ENCODE data around the gene HDLBP.

DNA sequence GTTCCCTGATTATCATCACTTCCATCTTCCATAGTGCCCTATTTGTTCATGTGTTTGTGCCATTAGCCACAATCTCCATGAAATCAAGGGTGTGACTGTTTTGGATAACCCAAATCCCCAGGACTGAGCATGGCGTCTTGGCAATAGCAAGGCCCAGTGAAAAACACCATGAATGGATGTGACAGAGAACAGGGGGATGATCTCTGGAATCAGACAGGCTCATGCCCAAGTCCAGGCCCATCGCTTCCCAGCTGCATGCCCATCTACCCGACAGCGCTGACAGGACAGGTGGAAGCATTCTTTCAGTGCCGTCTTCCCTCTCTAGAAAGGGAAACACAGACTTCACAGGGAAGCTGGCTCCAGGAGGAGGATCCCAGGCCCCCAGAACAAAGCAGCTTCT is 50.0 kb downstream of the HDLBP start:
- TF ChIP-seq, protein P1, sequence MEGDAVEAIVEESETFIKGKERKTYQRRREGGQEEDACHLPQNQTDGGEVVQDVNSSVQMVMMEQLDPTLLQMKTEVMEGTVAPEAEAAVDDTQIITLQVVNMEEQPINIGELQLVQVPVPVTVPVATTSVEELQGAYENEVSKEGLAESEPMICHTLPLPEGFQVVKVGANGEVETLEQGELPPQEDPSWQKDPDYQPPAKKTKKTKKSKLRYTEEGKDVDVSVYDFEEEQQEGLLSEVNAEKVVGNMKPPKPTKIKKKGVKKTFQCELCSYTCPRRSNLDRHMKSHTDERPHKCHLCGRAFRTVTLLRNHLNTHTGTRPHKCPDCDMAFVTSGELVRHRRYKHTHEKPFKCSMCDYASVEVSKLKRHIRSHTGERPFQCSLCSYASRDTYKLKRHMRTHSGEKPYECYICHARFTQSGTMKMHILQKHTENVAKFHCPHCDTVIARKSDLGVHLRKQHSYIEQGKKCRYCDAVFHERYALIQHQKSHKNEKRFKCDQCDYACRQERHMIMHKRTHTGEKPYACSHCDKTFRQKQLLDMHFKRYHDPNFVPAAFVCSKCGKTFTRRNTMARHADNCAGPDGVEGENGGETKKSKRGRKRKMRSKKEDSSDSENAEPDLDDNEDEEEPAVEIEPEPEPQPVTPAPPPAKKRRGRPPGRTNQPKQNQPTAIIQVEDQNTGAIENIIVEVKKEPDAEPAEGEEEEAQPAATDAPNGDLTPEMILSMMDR (conservative IDR thresholded peaks at IDR 0.05; ENCODE audit: low read depth, low read length) = no peak
- TF ChIP-seq FOS (IDR thresholded peaks at IDR 0.05; ENCODE audit: low read depth, low read length) = no peak
- no peak for TF ChIP-seq CHD1 (IDR thresholded peaks at IDR 0.05; ENCODE audit: low read depth, low read length)
- TF ChIP-seq RAD21 (IDR thresholded peaks at IDR 0.05; ENCODE audit: low read length) = no peak
- TF ChIP-seq POLR2A (IDR thresholded peaks at IDR 0.05; ENCODE audit: low read depth, low read length) = no peak
- TF ChIP-seq BHLHE40 (IDR thresholded peaks at IDR 0.05; ENCODE audit: low read depth, low read length) = no peak
- TF ChIP-seq NFE2L2 (IDR thresholded peaks at IDR 0.05; ENCODE audit: low read depth, low read length) = no peak
- TF ChIP-seq MXI1 (IDR thresholded peaks at IDR 0.05; ENCODE audit: borderline replicate concordance, low read depth, low read length) = no peak
- TF ChIP-seq RCOR1 (IDR thresholded peaks at IDR 0.05; ENCODE audit: insufficient replicate concordance, low read length) = no peak
- no peak for TF ChIP-seq CEBPB (IDR thresholded peaks at IDR 0.05; ENCODE audit: low read depth, low read length)
- TF ChIP-seq, protein P2, sequence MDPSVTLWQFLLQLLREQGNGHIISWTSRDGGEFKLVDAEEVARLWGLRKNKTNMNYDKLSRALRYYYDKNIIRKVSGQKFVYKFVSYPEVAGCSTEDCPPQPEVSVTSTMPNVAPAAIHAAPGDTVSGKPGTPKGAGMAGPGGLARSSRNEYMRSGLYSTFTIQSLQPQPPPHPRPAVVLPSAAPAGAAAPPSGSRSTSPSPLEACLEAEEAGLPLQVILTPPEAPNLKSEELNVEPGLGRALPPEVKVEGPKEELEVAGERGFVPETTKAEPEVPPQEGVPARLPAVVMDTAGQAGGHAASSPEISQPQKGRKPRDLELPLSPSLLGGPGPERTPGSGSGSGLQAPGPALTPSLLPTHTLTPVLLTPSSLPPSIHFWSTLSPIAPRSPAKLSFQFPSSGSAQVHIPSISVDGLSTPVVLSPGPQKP (IDR thresholded peaks at IDR 0.05; ENCODE audit: borderline replicate concordance, low read depth, low read length) = no peak
- TF ChIP-seq, protein P3, sequence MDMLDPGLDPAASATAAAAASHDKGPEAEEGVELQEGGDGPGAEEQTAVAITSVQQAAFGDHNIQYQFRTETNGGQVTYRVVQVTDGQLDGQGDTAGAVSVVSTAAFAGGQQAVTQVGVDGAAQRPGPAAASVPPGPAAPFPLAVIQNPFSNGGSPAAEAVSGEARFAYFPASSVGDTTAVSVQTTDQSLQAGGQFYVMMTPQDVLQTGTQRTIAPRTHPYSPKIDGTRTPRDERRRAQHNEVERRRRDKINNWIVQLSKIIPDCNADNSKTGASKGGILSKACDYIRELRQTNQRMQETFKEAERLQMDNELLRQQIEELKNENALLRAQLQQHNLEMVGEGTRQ (IDR thresholded peaks at IDR 0.05; ENCODE audit: low read depth, low read length) = no peak
